GM18511 (cell line): ENCODE measurements around the gene GLIPR1.
"Not testable (repeated sequence)": the region's sequence is repeated elsewhere in the genome, so short reads cannot be mapped to it uniquely, and the experiment has no call there.

ENCODE experiments used
- ATAC-seq: cut with Tn5 transposase; IDR thresholded peaks from one replicate; pipeline ENCODE4 v1.9.1; 2021; ENCODE audit warnings: mild to moderate bottlenecking, moderate library complexity; ENCODE audit not compliant: unreplicated experiment

Gene GLIPR1

GRCh38 chr12:75480469-75480949 is at the start of gene GLIPR1:
Gene GLIPR1 (plus strand): TSS chr12:75480755. CDS start chr12:75480881, 126 bp downstream.
- ATAC-seq: peak; percentile 87

GRCh38 chr12:75432924-75433323 is 47.6 kb upstream of the GLIPR1 start:
- no peak for ATAC-seq

- ATAC-seq: peak; percentile 64
Observed at GRCh38 chr12:75437564-75437963, 43.0 kb upstream of the GLIPR1 start.

- ATAC-seq: no peak
Observed at GRCh38 chr12:75438059-75438754, 42.3 kb upstream of the GLIPR1 start.

GRCh38 chr12:75439048-75439447 is 41.5 kb upstream of the GLIPR1 start:
- no peak for ATAC-seq

- ATAC-seq: no peak
Observed at GRCh38 chr12:75439930-75440329, 40.6 kb upstream of the GLIPR1 start.

GRCh38 chr12:75441687-75442449 is 38.7 kb upstream of the GLIPR1 start:
- not testable (repeated sequence) for ATAC-seq

GRCh38 chr12:75442454-75442853 is 38.1 kb upstream of the GLIPR1 start:
- ATAC-seq: not testable (repeated sequence)

GRCh38 chr12:75443709-75444108 is 36.8 kb upstream of the GLIPR1 start:
- no peak for ATAC-seq

GRCh38 chr12:75444429-75445136 is 36.0 kb upstream of the GLIPR1 start:
- ATAC-seq: no peak

- ATAC-seq: not testable (repeated sequence)
Observed at GRCh38 chr12:75445137-75445507, 35.4 kb upstream of the GLIPR1 start.

- no peak for ATAC-seq
Observed at GRCh38 chr12:75446857-75447256, 33.7 kb upstream of the GLIPR1 start.

- ATAC-seq: no peak
Observed at GRCh38 chr12:75447691-75448393, 32.7 kb upstream of the GLIPR1 start.

- ATAC-seq: no peak
Observed at GRCh38 chr12:75452675-75453330, 27.8 kb upstream of the GLIPR1 start.

- ATAC-seq: no peak
Observed at GRCh38 chr12:75455839-75456238, 24.7 kb upstream of the GLIPR1 start.

- ATAC-seq: no peak
Observed at GRCh38 chr12:75457191-75457590, 23.4 kb upstream of the GLIPR1 start.

- not testable (repeated sequence) for ATAC-seq
Observed at GRCh38 chr12:75457866-75458265, 22.7 kb upstream of the GLIPR1 start.

GRCh38 chr12:75459755-75460154 is 20.8 kb upstream of the GLIPR1 start:
- ATAC-seq: no peak

- no peak for ATAC-seq
Observed at GRCh38 chr12:75460204-75460603, 20.4 kb upstream of the GLIPR1 start.
